GM10248 (cell line): ENCODE data around the gene PARP8.
"Not testable (repeated sequence)": the region's sequence is repeated elsewhere in the genome, so short reads cannot be mapped to it uniquely, and the experiment has no call there.

Experiments used
- CTCF ChIA-PET: fragments of 300-600 bp; sonication (Branson Sonifier 250); formaldehyde crosslinking; extraction: SDS; loops from one replicate; lab custom pipeline; 2021; ENCODE audit warnings: antibody characterized with exemption; lab: Yijun Ruan, JAX
- POLR2A ChIA-PET: fragments of 350-650 bp; sonication (Branson Sonifier 250); formaldehyde crosslinking; extraction: SDS; loops from one replicate; lab custom pipeline; 2020; ENCODE audit warnings: antibody characterized with exemption; lab: Yijun Ruan, JAX
- DNase-seq: peaks from one replicate; pipeline ENCODE4 v3.0.0; 2012; ENCODE audit errors: extremely low spot score
- CTCF ChIP-seq: IDR thresholded peaks from 2 replicates; pipeline ENCODE4 v1.5.1; 2012; ENCODE audit warnings: mild to moderate bottlenecking, low read depth; ENCODE audit errors: extremely low read depth, missing control alignments, control extremely low read depth

PARP8 gene

GRCh38 chr5:50667023-50667652 lies 701 bp downstream of the PARP8 start:
- no peak for TF ChIP-seq CTCF
- DNase-seq: peak; percentile 20
- ChIA-PET CTCF (no interaction called here), POLR2A (no interaction called here)

GRCh38 chr5:50667653-50668595 lies 1.5 kb downstream of the PARP8 start:
- CTCF ChIA-PET: no interaction called here
- POLR2A ChIA-PET: no interaction called here
- DNase-seq: peak; percentile 75
- TF ChIP-seq CTCF: no peak

GRCh38 chr5:50668636-50669035 lies 2.2 kb downstream of the PARP8 start:
- DNase-seq, POLR2A ChIA-PET: not testable (repeated sequence)
- CTCF ChIA-PET: interaction anchor here (0.7 kb wide), 1 partner anchor 52 kb away, joined by 3 read pairs; no protein-coding TSS in a partner anchor

- TF ChIP-seq CTCF: no peak
- ChIA-PET POLR2A (no interaction called here), CTCF (no interaction called here)
- DNase-seq: no peak
These were observed 6.2 kb downstream of the PARP8 start for GRCh38 chr5:50672663-50673062.

- POLR2A ChIA-PET, DNase-seq, CTCF ChIA-PET: not testable (repeated sequence)
These were observed 7.0 kb downstream of the PARP8 start for GRCh38 chr5:50673444-50673843.

- ChIA-PET CTCF (no interaction called here), POLR2A (no interaction called here)
- DNase-seq: no peak
- no peak for TF ChIP-seq CTCF
These were observed 8.9 kb downstream of the PARP8 start for GRCh38 chr5:50675385-50675784.

- DNase-seq, POLR2A ChIA-PET: not testable (repeated sequence)
These were observed 13.1 kb downstream of the PARP8 start for GRCh38 chr5:50679554-50679953.

GRCh38 chr5:50684721-50685120 lies 18.3 kb downstream of the PARP8 start:
- POLR2A ChIA-PET: no interaction called here
- no peak for TF ChIP-seq CTCF

More at GRCh38 chr5:50679554-50679953, 13.1 kb downstream of the PARP8 start:
- CTCF ChIA-PET: interaction anchor here (1.6 kb wide), 1 partner anchor 21 kb away, joined by 3 read pairs; no protein-coding TSS in a partner anchor

More at GRCh38 chr5:50684721-50685120, 18.3 kb downstream of the PARP8 start:
- CTCF ChIA-PET: interaction anchor here (1.4 kb wide), 1 partner anchor 40 kb away, joined by 3 read pairs; no protein-coding TSS in a partner anchor
- DNase-seq: no peak
